Muscle layer of duodenum (tissue), 2 donors: ENCODE data around the gene RAB11FIP3.
"Not testable (repeated sequence)": the region's sequence is repeated elsewhere in the genome, so short reads cannot be mapped to it uniquely, and the experiment has no call there.

Experiments
- H3K27ac ChIP-seq: one replicate; pipeline ENCODE4 v1.7.0; 2013; ENCODE audit warnings: mild to moderate bottlenecking, low read length
- H3K27me3 ChIP-seq: one replicate; pipeline ENCODE4 v1.7.0; 2013; ENCODE audit warnings: low read depth, mild to moderate bottlenecking, control low read depth, low read length
- H3K36me3 ChIP-seq, 2 donors: one replicate each; pipeline ENCODE4 v1.7.0; 2013; ENCODE audit warnings: low read length in 2 of 2, control low read depth in 1 of 2, mild to moderate bottlenecking in 1 of 2; ENCODE audit not compliant: insufficient read depth in 2 of 2, control insufficient read depth in 1 of 2
- H3K4me1 ChIP-seq, 2 donors: one replicate each; pipeline ENCODE4 v1.7.0; 2013; ENCODE audit warnings: low read length in 2 of 2, mild to moderate bottlenecking in 2 of 2, control low read depth in 1 of 2, moderate library complexity in 1 of 2; ENCODE audit not compliant: insufficient read depth in 2 of 2, control insufficient read depth in 1 of 2
- H3K4me3 ChIP-seq, 2 donors: one replicate each; pipeline ENCODE4 v1.7.0; 2013; ENCODE audit warnings: low read length in 2 of 2, low read depth in 1 of 2, mild to moderate bottlenecking in 1 of 2
- H3K9me3 ChIP-seq, 2 donors: one replicate each; pipeline ENCODE4 v1.7.0; 2013; ENCODE audit warnings: low read length in 2 of 2, control low read depth in 1 of 2, mild to moderate bottlenecking in 1 of 2; ENCODE audit not compliant: control insufficient read depth in 1 of 2
- donor health status: healthy.

Gene RAB11FIP3

DNA sequence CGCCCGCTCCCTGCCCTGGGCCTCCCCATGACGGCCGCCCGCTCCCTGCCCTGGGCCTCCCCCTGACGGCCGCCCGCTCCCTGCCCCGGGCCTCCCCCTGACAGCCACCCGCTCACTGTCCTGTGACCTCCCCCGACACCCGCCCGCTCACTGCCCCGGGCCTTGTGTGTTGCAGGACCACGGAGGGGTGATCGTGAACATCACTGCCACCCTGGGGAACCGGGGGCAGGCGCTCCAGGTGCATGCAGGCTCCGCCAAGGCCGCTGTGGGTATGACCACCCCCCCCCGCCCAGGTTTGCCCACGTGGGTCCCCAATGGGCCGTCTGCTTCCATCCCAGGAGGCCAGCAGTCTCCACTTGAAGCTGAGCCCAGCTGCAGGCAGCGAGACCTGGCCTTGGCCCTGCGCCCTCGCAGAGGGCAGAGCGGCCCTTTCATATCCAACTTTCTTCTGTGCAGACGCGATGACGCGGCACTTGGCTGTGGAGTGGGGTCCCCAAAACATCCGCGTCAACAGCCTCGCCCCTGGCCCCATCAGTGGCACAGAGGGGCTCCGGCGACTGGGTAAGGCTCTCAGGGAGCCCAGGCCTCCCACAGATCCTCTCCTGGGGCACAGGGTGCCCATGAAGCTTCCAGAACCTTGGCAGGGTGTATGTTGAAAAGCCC, 14.8 kb upstream of the RAB11FIP3 start:
- Histone ChIP-seq H3K27me3 (no peaks in the 10 kb centered on the region), H3K36me3 (peaks cover 0 to 18% of the 10 kb centered on the region in 2 donors), H3K4me1 (no peaks in the 10 kb centered on the region), H3K27ac (no peak overlapping the region), H3K9me3 (no peaks in the 10 kb centered on the region), H3K4me3 (no peak overlapping the region)

DNA sequence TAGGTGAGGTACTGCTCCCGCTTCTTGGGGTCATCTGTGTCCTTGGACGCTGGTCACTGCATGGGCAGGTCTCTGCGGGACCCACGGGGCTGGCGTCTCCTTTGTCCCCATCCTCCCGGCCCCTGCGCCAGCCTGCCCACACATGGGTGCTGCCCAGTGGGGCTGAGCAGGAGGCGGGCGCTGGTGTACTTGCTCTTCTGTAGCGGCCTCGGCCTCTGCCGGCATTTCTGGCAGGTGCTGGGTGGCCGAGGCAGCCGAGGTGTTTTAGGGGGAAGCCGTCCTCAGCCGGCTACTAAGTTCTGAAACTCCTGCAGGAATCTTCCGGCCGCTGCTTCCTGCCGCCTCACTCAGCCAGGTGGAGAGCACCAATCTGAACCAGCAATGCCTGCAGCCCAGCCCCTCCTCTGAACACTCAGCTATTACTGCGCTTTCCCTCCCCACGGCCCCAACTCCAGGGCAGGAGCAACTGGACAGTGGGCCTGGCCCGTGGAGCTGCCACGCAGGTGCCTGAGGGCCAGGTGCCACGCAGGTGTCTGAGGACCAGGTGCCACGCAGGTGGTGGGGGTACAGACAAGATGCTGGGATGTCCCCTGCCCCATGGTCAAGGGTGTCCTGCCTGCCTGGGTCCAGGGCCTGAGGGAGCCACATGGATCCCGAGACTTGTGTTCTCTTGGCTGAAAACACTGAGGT, 13.7 kb upstream of the RAB11FIP3 start:
- H3K9me3 ChIP-seq = no peaks in the 10 kb centered on the region
- no peaks in the 10 kb centered on the region for H3K27me3 ChIP-seq
- H3K27ac ChIP-seq = no peak overlapping the region
- H3K4me1 ChIP-seq = no peaks in the 10 kb centered on the region
- H3K4me3 ChIP-seq = no peak overlapping the region
- H3K36me3 ChIP-seq = peaks cover 0 to 18% of the 10 kb centered on the region in 2 donors

- H3K27ac ChIP-seq = no peak overlapping the region
- H3K4me3 ChIP-seq = no peak overlapping the region
- H3K27me3 ChIP-seq = no peaks in the 10 kb centered on the region
- H3K4me1 ChIP-seq = no peaks in the 10 kb centered on the region
- peaks cover 0 to 18% of the 10 kb centered on the region in 2 donors for H3K36me3 ChIP-seq
- H3K9me3 ChIP-seq = no peaks in the 10 kb centered on the region
Measured at GRCh38 chr16:414395-415169, 10.9 kb upstream of the RAB11FIP3 start.

DNA sequence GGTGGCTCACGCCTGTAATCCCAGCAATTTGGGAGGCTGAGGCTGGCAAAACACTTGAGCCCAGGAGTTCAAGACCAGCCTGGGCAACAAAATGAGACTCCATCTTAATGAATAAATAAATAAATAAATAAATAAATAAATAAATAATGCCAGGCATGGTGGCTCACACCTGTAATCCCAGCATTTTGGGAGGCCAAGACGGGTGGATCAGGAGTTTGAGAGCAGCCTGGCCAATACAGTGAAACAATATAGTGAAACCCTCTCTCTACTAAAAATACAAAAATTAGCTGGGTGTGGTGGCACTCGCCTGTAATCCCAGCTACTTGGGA, 10.3 kb upstream of the RAB11FIP3 start:
- H3K4me1 ChIP-seq, H3K4me3 ChIP-seq, H3K27me3 ChIP-seq, H3K27ac ChIP-seq, H3K9me3 ChIP-seq: not testable (repeated sequence)
- peaks cover 0 to 18% of the 10 kb centered on the region in 2 donors for H3K36me3 ChIP-seq

DNA sequence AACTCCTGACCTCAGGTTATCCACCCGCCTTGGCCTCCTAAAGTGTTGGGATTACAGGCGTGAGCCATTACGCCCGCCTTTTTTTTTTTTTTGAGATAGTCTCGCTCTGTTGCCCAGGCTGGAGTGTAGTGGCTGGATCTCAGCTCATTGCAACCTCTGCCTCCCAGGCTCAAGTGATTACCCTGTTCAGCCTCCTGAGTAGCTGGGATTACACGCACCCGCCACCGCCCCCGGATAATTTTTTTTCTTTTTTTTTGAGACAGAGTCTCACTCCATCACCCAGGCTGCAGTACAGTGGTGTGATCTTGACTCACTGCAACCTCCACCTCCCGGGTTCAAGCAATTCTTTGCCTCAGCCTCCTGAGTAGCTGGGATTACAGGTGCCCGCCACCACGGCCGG, 3.3 kb upstream of the RAB11FIP3 start:
- H3K4me3 ChIP-seq, H3K9me3 ChIP-seq, H3K36me3 ChIP-seq, H3K27ac ChIP-seq, H3K27me3 ChIP-seq: not testable (repeated sequence)
- peaks cover 0 to 13% of the 10 kb centered on the region in 2 donors for H3K4me1 ChIP-seq

DNA sequence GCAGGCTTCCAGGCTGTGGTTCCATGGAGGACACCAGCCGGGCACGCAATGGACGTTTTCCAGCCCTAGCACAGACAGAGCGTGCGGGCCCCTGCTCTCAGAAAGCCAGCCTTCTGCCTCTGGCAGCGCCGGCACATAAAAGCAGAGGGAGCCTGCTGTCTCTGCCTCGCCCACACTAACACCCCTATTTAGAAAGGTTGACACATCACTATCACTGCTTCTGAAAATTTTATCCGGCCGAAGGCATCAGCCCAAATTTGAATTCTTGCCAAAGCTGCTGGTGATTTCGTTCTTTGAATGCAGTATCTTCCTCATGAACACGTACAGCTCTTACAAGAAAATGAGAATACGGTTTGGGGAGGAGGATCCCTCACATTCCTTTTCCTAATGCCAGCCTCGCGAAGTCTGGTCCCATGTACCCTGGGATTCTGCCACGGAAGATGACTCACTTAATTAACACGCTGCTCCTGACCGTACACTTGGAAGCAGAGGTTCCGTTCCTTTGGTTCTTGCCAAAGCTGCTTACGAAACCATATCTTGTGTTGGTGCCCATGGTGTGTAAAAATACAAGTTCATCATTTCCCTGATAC, 1.3 kb upstream of the RAB11FIP3 start:
- Histone ChIP-seq H3K4me3 (peak overlapping the region; percentile 59 to 70), H3K27ac (peak overlapping the region; percentile 75), H3K4me1 (peaks cover 0 to 23% of the 10 kb centered on the region in 2 donors), H3K9me3 (no peaks in the 10 kb centered on the region), H3K27me3 (no peaks in the 10 kb centered on the region), H3K36me3 (no peaks in the 10 kb centered on the region)

- Histone ChIP-seq H3K27me3 (no peaks in the 10 kb centered on the region), H3K4me1 (peaks cover 0 to 23% of the 10 kb centered on the region in 2 donors), H3K9me3 (no peaks in the 10 kb centered on the region), H3K27ac (peak overlapping the region; percentile 75), H3K36me3 (no peaks in the 10 kb centered on the region), H3K4me3 (peak overlapping the region; percentile 59 to 70)
Measured at GRCh38 chr16:424623-425081, 797 bp upstream of the RAB11FIP3 start.

DNA sequence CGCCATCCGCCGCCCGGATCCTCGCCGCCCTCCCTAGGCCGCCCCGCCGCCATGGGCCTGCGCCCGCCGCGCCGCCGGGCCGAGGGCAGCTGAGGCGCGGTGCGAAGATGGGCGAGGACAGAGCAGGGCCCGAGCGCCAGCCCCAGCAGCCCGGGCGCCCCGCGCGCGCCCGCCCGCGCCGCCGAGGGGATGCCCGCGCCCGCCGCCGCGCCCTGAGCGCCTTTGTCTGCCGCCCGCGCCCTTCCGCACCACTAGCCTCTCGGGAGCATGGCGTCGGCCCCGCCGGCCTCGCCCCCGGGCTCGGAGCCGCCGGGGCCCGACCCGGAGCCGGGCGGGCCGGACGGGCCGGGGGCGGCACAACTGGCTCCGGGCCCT, 278 bp downstream of the RAB11FIP3 start:
- Histone ChIP-seq H3K27me3 (no peaks in the 10 kb centered on the region), H3K9me3 (no peaks in the 10 kb centered on the region), H3K4me1 (peaks cover 0 to 23% of the 10 kb centered on the region in 2 donors), H3K4me3 (peak overlapping the region in 1 of 2 donors; percentile 70), H3K27ac (no peak overlapping the region), H3K36me3 (no peaks in the 10 kb centered on the region)

DNA sequence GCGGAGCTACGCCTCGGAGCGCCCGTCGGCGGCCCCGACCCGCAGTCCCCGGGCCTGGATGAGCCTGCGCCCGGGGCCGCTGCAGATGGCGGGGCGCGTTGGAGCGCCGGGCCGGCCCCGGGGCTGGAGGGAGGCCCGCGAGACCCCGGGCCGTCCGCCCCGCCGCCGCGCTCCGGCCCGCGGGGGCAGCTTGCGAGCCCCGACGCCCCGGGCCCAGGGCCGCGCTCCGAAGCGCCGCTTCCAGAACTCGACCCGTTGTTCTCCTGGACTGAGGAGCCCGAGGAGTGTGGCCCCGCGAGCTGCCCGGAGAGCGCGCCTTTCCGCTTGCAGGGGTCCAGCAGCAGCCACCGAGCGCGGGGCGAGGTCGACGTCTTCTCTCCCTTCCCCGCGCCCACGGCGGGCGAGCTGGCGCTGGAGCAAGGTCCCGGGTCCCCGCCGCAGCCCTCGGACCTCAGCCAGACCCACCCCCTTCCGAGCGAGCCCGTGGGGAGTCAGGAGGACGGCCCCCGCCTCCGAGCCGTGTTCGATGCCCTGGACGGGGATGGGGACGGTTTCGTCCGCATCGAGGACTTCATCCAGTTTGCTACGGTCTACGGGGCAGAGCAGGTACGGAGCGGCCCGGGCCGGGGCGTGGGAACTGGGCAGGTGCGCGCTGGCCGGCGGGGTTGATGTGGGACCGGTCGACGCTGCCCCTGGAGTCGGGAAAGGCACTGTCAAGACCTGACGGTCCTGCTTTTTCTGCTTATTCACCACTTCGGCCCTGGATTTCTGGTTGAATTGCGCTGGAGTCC, 861 bp downstream of the RAB11FIP3 start:
- Histone ChIP-seq H3K4me3 (peak overlapping the region; percentile 55 to 82), H3K9me3 (no peaks in the 10 kb centered on the region), H3K27ac (no peak overlapping the region), H3K27me3 (no peaks in the 10 kb centered on the region), H3K36me3 (no peaks in the 10 kb centered on the region), H3K4me1 (peaks cover 0 to 23% of the 10 kb centered on the region in 2 donors)

GRCh38 chr16:426906-427249, 1.4 kb downstream of the RAB11FIP3 start:
- no peak overlapping the region for H3K27ac ChIP-seq
- no peaks in the 10 kb centered on the region for H3K36me3 ChIP-seq
- H3K27me3 ChIP-seq = no peaks in the 10 kb centered on the region
- no peaks in the 10 kb centered on the region for H3K9me3 ChIP-seq
- peak overlapping the region; percentile 55 to 82 for H3K4me3 ChIP-seq
- H3K4me1 ChIP-seq = peaks cover 0 to 23% of the 10 kb centered on the region in 2 donors
